ENCODE results near the gene HMGCS2.

HMGCS2 gene

GRCh38 chr1:119743776-119744597 lies 24.7 kb downstream of the HMGCS2 start (continued):
- TF ChIP-seq EGR2 (tag by site-specific recombination; IDR thresholded peaks at IDR 0.05; ENCODE audit: low read depth): peak; percentile 55
- TF ChIP-seq ZNF513 (tag by site-specific recombination; IDR thresholded peaks at IDR 0.05): no peak
- no peak for TF ChIP-seq ZNF391 (tag by site-specific recombination; IDR thresholded peaks at IDR 0.05; ENCODE audit: borderline replicate concordance, low read depth)

DNA sequence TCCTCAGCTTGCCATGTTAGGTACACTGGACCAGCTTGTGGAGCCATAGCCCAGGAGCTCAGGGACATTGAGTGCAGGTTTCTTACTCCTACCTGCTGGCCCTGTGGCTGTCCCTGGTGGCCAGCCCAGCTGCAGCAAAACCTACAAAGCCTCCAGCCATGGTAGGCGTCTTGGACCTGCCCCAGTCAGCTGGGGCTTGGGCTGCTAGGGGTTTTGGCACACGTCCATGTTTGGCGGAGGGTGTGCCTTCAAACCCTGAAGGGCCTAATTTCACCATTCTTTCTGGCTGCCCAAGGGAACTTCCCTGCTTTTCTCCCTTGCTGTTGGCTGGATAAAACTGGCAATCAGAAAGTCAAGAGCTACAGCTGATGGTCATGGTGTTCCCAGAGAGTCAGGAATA lies 25.4 kb downstream of the HMGCS2 start:
- Histone ChIP-seq H3K4me3 (ENCODE audit: low read depth, low read length) (no peak overlapping the region), H3K36me3 (ENCODE audit: control insufficient read depth in 2 of 2, insufficient read depth in 1 of 2, low read length in 2 of 2) (peaks cover 0 to 57% of the 10 kb centered on the region in 2 experiments; a peak in 2 of 3 replicates), H3K4me1 (ENCODE audit: control insufficient read depth, insufficient read depth, low read length) (no peaks in the 10 kb centered on the region), H3K9me3 (ENCODE audit: control insufficient read depth, insufficient read depth, low read depth, low read length) (no peaks in the 10 kb centered on the region), H3K27ac (ENCODE audit: extremely low read depth, low read depth, low read length) (no peak overlapping the region)
- ChIA-PET CTCF (interaction anchor here (0.6 to 2.8 kb wide), 23 partner anchors 9 to 371 kb away, joined by 3 to 22 read pairs (median 5); partner anchors contain the start of gene HMGCS2), POLR2A (interaction anchor here (0.6 to 1.1 kb wide), 2 partner anchors 10 to 36 kb away, joined by 3 to 4 read pairs; no protein-coding TSS in a partner anchor)
- TF ChIP-seq, protein P1, sequence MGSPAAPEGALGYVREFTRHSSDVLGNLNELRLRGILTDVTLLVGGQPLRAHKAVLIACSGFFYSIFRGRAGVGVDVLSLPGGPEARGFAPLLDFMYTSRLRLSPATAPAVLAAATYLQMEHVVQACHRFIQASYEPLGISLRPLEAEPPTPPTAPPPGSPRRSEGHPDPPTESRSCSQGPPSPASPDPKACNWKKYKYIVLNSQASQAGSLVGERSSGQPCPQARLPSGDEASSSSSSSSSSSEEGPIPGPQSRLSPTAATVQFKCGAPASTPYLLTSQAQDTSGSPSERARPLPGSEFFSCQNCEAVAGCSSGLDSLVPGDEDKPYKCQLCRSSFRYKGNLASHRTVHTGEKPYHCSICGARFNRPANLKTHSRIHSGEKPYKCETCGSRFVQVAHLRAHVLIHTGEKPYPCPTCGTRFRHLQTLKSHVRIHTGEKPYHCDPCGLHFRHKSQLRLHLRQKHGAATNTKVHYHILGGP (tag by site-specific recombination; IDR thresholded peaks at IDR 0.05): no peak
- TF ChIP-seq ZNF843 (tag by site-specific recombination; IDR thresholded peaks at IDR 0.05) (no peak), ZNF169 (tag by site-specific recombination; IDR thresholded peaks at IDR 0.05) (no peak), ZNF394 (tag by site-specific recombination; IDR thresholded peaks at IDR 0.05; ENCODE audit: borderline replicate concordance) (no peak), ZSCAN4 (tag by site-specific recombination; IDR thresholded peaks at IDR 0.05) (no peak), ZNF580 (tag by site-specific recombination; IDR thresholded peaks at IDR 0.05) (no peak), ZNF473 (tag by site-specific recombination; IDR thresholded peaks at IDR 0.05) (no peak), ZNF274 (IDR thresholded peaks at IDR 0.05; ENCODE audit: low read length) (no peak), ZNF274 (tag by site-specific recombination; IDR thresholded peaks at IDR 0.05; ENCODE audit: borderline replicate concordance) (no peak), ZBTB6 (tag by site-specific recombination; IDR thresholded peaks at IDR 0.05) (no peak), ZNF560 (tag by site-specific recombination; IDR thresholded peaks at IDR 0.05; ENCODE audit: borderline replicate concordance) (no peak), ZNF544 (tag by site-specific recombination; IDR thresholded peaks at IDR 0.05) (no peak), HIC1 (tag by site-specific recombination; IDR thresholded peaks at IDR 0.05) (no peak), BCL11A (tag by site-specific recombination; IDR thresholded peaks at IDR 0.05; ENCODE audit: low read depth) (no peak), ZBTB20 (tag by site-specific recombination; IDR thresholded peaks at IDR 0.05) (no peak), SCRT2 (tag by site-specific recombination; IDR thresholded peaks at IDR 0.05) (peak; percentile 38; the same call in 1 of the 2 replicates)
- TF ChIP-seq, protein P2, sequence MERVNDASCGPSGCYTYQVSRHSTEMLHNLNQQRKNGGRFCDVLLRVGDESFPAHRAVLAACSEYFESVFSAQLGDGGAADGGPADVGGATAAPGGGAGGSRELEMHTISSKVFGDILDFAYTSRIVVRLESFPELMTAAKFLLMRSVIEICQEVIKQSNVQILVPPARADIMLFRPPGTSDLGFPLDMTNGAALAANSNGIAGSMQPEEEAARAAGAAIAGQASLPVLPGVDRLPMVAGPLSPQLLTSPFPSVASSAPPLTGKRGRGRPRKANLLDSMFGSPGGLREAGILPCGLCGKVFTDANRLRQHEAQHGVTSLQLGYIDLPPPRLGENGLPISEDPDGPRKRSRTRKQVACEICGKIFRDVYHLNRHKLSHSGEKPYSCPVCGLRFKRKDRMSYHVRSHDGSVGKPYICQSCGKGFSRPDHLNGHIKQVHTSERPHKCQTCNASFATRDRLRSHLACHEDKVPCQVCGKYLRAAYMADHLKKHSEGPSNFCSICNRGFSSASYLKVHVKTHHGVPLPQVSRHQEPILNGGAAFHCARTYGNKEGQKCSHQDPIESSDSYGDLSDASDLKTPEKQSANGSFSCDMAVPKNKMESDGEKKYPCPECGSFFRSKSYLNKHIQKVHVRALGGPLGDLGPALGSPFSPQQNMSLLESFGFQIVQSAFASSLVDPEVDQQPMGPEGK (tag by site-specific recombination; IDR thresholded peaks at IDR 0.05): no peak; the same call in 1 of the 2 replicates
- TF ChIP-seq, protein P3, sequence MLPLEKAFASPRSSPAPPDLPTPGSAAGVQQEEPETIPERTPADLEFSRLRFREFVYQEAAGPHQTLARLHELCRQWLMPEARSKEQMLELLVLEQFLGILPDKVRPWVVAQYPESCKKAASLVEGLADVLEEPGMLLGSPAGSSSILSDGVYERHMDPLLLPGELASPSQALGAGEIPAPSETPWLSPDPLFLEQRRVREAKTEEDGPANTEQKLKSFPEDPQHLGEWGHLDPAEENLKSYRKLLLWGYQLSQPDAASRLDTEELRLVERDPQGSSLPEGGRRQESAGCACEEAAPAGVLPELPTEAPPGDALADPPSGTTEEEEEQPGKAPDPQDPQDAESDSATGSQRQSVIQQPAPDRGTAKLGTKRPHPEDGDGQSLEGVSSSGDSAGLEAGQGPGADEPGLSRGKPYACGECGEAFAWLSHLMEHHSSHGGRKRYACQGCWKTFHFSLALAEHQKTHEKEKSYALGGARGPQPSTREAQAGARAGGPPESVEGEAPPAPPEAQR (tag by site-specific recombination; IDR thresholded peaks at IDR 0.05): no peak
